ENCODE results near the gene HOGA1.

GRCh38 chr10:97542169-97543024 lies 41.8 kb upstream of the HOGA1 start:
- TF ChIP-seq CTCF (conservative IDR thresholded peaks at IDR 0.05 in 1 of 2, IDR thresholded peaks at IDR 0.05 in 1 of 2; ENCODE audit: low read depth in 1 of 2, low read length in 2 of 2) (no peak), EZH2 (IDR thresholded peaks at IDR 0.05; ENCODE audit: low read length, missing control alignments) (no peak)
